ENCODE results near the gene UNKL.

UNKL gene

DNA sequence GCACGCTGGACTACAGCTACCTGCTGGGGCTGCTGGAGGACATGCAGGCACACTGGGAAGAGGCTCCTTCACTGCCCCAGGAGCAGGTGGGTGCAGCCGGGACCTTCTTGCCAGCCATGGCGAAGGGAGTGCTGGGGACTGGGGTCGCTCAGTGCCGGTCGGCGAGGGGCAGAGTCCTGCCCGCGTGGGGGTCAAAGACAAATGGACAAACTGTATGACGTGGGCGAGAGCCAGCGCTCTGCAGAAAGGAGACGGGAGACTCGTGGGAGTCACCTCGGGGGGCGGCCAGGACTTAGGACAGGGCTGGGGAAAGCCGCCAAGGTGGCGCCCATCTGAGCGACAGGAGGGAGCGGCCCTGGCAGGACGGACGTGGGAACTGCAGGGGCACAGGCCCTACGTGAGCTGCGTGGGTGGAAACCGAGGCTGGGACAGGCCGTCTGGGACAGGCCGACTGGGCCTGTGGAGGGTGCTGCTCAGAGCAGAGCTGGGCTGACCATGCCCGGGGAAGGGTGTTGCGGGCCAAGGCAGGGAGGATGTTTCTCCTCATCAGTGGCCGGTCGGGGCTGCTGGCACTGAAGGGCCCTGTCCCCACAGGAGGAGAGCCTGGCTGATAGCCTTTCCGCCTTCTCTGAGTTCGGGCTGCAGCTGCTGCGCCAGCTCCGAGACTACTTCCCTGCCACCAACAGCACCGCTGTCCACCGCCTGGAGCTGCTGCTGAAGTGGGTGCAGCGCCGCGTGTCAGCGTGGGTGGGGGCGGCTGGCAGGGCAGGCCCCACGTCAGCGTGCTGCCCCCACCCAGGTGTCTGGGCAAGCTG lies 70.9 kb downstream of the UNKL start (continued):
- TF ChIP-seq, protein P1, sequence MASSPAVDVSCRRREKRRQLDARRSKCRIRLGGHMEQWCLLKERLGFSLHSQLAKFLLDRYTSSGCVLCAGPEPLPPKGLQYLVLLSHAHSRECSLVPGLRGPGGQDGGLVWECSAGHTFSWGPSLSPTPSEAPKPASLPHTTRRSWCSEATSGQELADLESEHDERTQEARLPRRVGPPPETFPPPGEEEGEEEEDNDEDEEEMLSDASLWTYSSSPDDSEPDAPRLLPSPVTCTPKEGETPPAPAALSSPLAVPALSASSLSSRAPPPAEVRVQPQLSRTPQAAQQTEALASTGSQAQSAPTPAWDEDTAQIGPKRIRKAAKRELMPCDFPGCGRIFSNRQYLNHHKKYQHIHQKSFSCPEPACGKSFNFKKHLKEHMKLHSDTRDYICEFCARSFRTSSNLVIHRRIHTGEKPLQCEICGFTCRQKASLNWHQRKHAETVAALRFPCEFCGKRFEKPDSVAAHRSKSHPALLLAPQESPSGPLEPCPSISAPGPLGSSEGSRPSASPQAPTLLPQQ (tag by site-specific recombination; IDR thresholded peaks at IDR 0.05): no peak; the same call in 1 of the 2 replicates
- TF ChIP-seq ZXDB (tag by site-specific recombination; IDR thresholded peaks at IDR 0.05) (no peak), ZNF501 (tag by site-specific recombination; IDR thresholded peaks at IDR 0.05) (no peak), KLF8 (tag by site-specific recombination; IDR thresholded peaks at IDR 0.05) (0 out of 2 replicates have a peak, but pooled peaks have one; percentile 13), GFI1B (tag by site-specific recombination; IDR thresholded peaks at IDR 0.05) (no peak), KLF10 (tag by site-specific recombination; IDR thresholded peaks at IDR 0.05) (peak; percentile 0; the same call in 1 of the 2 replicates), ZNF335 (tag by site-specific recombination; conservative IDR thresholded peaks at IDR 0.05) (no peak), OVOL3 (tag by site-specific recombination; IDR thresholded peaks at IDR 0.05) (no peak), ZNF302 (tag by site-specific recombination; IDR thresholded peaks at IDR 0.05; ENCODE audit: low read depth) (no peak), ZFP41 (tag by site-specific recombination; IDR thresholded peaks at IDR 0.05; ENCODE audit: borderline replicate concordance) (no peak), ZNF214 (tag by site-specific recombination; IDR thresholded peaks at IDR 0.05; ENCODE audit: borderline replicate concordance) (no peak), ZNF391 (tag by site-specific recombination; IDR thresholded peaks at IDR 0.05; ENCODE audit: borderline replicate concordance, low read depth) (no peak), KLF16 (tag by site-specific recombination; IDR thresholded peaks at IDR 0.05) (no peak), ZNF549 (tag by site-specific recombination; IDR thresholded peaks at IDR 0.05) (no peak), ZNF777 (tag by site-specific recombination; IDR thresholded peaks at IDR 0.05; ENCODE audit: borderline replicate concordance) (0 out of 2 replicates have a peak, but pooled peaks have one; percentile 27), ZNF837 (tag by site-specific recombination; IDR thresholded peaks at IDR 0.05) (no peak), SALL2 (tag by site-specific recombination; IDR thresholded peaks at IDR 0.05; ENCODE audit: borderline replicate concordance) (no peak), KLF7 (tag by site-specific recombination; IDR thresholded peaks at IDR 0.05; ENCODE audit: borderline replicate concordance) (no peak), MEIS1 (CRISPR knock-in tag; IDR thresholded peaks at IDR 0.05; ENCODE audit: borderline replicate concordance) (no peak), YY1 (tag by site-specific recombination; IDR thresholded peaks at IDR 0.05) (no peak), ZNF146 (tag by site-specific recombination; IDR thresholded peaks at IDR 0.05) (no peak)
- TF ChIP-seq, protein P2, sequence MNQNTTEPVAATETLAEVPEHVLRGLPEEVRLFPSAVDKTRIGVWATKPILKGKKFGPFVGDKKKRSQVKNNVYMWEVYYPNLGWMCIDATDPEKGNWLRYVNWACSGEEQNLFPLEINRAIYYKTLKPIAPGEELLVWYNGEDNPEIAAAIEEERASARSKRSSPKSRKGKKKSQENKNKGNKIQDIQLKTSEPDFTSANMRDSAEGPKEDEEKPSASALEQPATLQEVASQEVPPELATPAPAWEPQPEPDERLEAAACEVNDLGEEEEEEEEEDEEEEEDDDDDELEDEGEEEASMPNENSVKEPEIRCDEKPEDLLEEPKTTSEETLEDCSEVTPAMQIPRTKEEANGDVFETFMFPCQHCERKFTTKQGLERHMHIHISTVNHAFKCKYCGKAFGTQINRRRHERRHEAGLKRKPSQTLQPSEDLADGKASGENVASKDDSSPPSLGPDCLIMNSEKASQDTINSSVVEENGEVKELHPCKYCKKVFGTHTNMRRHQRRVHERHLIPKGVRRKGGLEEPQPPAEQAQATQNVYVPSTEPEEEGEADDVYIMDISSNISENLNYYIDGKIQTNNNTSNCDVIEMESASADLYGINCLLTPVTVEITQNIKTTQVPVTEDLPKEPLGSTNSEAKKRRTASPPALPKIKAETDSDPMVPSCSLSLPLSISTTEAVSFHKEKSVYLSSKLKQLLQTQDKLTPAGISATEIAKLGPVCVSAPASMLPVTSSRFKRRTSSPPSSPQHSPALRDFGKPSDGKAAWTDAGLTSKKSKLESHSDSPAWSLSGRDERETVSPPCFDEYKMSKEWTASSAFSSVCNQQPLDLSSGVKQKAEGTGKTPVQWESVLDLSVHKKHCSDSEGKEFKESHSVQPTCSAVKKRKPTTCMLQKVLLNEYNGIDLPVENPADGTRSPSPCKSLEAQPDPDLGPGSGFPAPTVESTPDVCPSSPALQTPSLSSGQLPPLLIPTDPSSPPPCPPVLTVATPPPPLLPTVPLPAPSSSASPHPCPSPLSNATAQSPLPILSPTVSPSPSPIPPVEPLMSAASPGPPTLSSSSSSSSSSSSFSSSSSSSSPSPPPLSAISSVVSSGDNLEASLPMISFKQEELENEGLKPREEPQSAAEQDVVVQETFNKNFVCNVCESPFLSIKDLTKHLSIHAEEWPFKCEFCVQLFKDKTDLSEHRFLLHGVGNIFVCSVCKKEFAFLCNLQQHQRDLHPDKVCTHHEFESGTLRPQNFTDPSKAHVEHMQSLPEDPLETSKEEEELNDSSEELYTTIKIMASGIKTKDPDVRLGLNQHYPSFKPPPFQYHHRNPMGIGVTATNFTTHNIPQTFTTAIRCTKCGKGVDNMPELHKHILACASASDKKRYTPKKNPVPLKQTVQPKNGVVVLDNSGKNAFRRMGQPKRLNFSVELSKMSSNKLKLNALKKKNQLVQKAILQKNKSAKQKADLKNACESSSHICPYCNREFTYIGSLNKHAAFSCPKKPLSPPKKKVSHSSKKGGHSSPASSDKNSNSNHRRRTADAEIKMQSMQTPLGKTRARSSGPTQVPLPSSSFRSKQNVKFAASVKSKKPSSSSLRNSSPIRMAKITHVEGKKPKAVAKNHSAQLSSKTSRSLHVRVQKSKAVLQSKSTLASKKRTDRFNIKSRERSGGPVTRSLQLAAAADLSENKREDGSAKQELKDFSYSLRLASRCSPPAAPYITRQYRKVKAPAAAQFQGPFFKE (tag by site-specific recombination; IDR thresholded peaks at IDR 0.05; ENCODE audit: borderline replicate concordance): peak; percentile 38; the same call in 1 of the 2 replicates
- TF ChIP-seq, protein P3, sequence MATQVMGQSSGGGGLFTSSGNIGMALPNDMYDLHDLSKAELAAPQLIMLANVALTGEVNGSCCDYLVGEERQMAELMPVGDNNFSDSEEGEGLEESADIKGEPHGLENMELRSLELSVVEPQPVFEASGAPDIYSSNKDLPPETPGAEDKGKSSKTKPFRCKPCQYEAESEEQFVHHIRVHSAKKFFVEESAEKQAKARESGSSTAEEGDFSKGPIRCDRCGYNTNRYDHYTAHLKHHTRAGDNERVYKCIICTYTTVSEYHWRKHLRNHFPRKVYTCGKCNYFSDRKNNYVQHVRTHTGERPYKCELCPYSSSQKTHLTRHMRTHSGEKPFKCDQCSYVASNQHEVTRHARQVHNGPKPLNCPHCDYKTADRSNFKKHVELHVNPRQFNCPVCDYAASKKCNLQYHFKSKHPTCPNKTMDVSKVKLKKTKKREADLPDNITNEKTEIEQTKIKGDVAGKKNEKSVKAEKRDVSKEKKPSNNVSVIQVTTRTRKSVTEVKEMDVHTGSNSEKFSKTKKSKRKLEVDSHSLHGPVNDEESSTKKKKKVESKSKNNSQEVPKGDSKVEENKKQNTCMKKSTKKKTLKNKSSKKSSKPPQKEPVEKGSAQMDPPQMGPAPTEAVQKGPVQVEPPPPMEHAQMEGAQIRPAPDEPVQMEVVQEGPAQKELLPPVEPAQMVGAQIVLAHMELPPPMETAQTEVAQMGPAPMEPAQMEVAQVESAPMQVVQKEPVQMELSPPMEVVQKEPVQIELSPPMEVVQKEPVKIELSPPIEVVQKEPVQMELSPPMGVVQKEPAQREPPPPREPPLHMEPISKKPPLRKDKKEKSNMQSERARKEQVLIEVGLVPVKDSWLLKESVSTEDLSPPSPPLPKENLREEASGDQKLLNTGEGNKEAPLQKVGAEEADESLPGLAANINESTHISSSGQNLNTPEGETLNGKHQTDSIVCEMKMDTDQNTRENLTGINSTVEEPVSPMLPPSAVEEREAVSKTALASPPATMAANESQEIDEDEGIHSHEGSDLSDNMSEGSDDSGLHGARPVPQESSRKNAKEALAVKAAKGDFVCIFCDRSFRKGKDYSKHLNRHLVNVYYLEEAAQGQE (tag by site-specific recombination; IDR thresholded peaks at IDR 0.05): no peak
- TF ChIP-seq, protein P4, sequence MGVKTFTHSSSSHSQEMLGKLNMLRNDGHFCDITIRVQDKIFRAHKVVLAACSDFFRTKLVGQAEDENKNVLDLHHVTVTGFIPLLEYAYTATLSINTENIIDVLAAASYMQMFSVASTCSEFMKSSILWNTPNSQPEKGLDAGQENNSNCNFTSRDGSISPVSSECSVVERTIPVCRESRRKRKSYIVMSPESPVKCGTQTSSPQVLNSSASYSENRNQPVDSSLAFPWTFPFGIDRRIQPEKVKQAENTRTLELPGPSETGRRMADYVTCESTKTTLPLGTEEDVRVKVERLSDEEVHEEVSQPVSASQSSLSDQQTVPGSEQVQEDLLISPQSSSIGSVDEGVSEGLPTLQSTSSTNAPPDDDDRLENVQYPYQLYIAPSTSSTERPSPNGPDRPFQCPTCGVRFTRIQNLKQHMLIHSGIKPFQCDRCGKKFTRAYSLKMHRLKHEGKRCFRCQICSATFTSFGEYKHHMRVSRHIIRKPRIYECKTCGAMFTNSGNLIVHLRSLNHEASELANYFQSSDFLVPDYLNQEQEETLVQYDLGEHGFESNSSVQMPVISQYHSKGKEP (tag by site-specific recombination; IDR thresholded peaks at IDR 0.05): no peak
- TF ChIP-seq, protein P5, sequence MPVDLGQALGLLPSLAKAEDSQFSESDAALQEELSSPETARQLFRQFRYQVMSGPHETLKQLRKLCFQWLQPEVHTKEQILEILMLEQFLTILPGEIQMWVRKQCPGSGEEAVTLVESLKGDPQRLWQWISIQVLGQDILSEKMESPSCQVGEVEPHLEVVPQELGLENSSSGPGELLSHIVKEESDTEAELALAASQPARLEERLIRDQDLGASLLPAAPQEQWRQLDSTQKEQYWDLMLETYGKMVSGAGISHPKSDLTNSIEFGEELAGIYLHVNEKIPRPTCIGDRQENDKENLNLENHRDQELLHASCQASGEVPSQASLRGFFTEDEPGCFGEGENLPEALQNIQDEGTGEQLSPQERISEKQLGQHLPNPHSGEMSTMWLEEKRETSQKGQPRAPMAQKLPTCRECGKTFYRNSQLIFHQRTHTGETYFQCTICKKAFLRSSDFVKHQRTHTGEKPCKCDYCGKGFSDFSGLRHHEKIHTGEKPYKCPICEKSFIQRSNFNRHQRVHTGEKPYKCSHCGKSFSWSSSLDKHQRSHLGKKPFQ (tag by site-specific recombination; IDR thresholded peaks at IDR 0.05): no peak
